Endothelial cell of umbilical vein (primary cell): Measurements from ENCODE around the gene CELF2. TPM values are rescaled to one million over a fixed set of nuclear protein-coding genes. Genes with fewer than 3 reads are reported as not detected.

Experiments used
- BruUV-seq: library from RNA; stranded (reverse); fragments of 400-500 nt; replicated peaks from 2 replicates; lab custom pipeline; 2021; lab: Mats Ljungman, UMichigan
- CTCF ChIA-PET: fragments of 300-600, 350-600 bp; sonication (Branson Sonifier 250); formaldehyde crosslinking; loops from one replicate; lab custom pipeline; 2021; ENCODE audit warnings: antibody characterized with exemption, inconsistent platforms; lab: Charles Lee
- POLR2A ChIA-PET: fragments of 300-600, 350-600 bp; sonication (Branson Sonifier 250); formaldehyde crosslinking; loops from one replicate; lab custom pipeline; 2021; ENCODE audit warnings: antibody characterized with exemption, inconsistent platforms; lab: Charles Lee
- DNase-seq: peaks from one replicate; pipeline ENCODE4 v3.0.0-alpha.2; 2011; ENCODE audit warnings: low read depth, low spot score
- FAIRE-seq: peaks from 2 replicates; lab custom pipeline; 2011; peaks lifted over from hg19 to GRCh38; lab: Jason Lieb, UNC
- H2AFZ ChIP-seq: 2 replicates; pipeline ENCODE4 v1.6.0; 2012; ENCODE audit warnings: low read depth, low read length, control low read depth, inconsistent platforms
- H3K27ac ChIP-seq: 2 replicates; pipeline ENCODE4 v1.5.1; 2011; ENCODE audit warnings: low read depth, mild to moderate bottlenecking, control low read depth, low read length, moderate library complexity; ENCODE audit not compliant: insufficient read depth
- H3K27me3 ChIP-seq, 2 experiments: 2 replicates each; pipeline versions ENCODE4 v1.6.0 to v1.6.1; 2011; ENCODE audit warnings: low read length in 2 of 2, mixed read lengths in 1 of 2; ENCODE audit not compliant: control insufficient read depth in 2 of 2, insufficient read depth in 2 of 2
- H3K36me3 ChIP-seq, 2 experiments: 2 replicates in 1 of 2; 3 replicates in 1 of 2; pipeline ENCODE4 v1.5.1; 2011; ENCODE audit warnings: low read length in 2 of 2, mild to moderate bottlenecking in 1 of 2, moderate library complexity in 1 of 2; ENCODE audit not compliant: control insufficient read depth in 2 of 2, insufficient read depth in 2 of 2; ENCODE audit errors: extremely low read depth in 1 of 2
- H3K4me1 ChIP-seq: 3 replicates; pipeline ENCODE4 v1.5.1; 2011; ENCODE audit warnings: mild to moderate bottlenecking, low read length; ENCODE audit not compliant: control insufficient read depth, insufficient read depth; ENCODE audit errors: extremely low read depth
- H3K4me2 ChIP-seq: 2 replicates; pipeline ENCODE4 v1.6.1; 2011; ENCODE audit warnings: low read length, control low read depth, mixed read lengths; ENCODE audit not compliant: insufficient read depth
- H3K4me3 ChIP-seq, 3 experiments: fragments of 200-600 bp in 1 of 3; sonication (generic), shearing (Covaris generic) in 1 of 3; replicated peaks in 1 of 3; 2 replicates each; pipeline ENCODE4 v1.5.1; 2011 to 2016; ENCODE audit warnings: control low read depth in 3 of 3, low read length in 3 of 3, mild to moderate bottlenecking in 2 of 3, inconsistent platforms in 1 of 3, low read depth in 1 of 3, moderate library complexity in 1 of 3; ENCODE audit not compliant: insufficient read depth in 1 of 3
- H3K79me2 ChIP-seq: 2 replicates; pipeline ENCODE4 v1.6.0; 2012; ENCODE audit warnings: low read length, inconsistent platforms; ENCODE audit not compliant: control insufficient read depth, insufficient read depth
- H3K9ac ChIP-seq: replicated peaks from 2 replicates; pipeline ENCODE3; 2011; ENCODE audit warnings: low read length, control low read depth; ENCODE audit not compliant: insufficient read depth; ENCODE audit errors: extremely low read depth
- H3K9me1 ChIP-seq: replicated peaks from 3 replicates; pipeline ENCODE4 v1.6.0; 2011; ENCODE audit warnings: mild to moderate bottlenecking, low read length; ENCODE audit not compliant: control insufficient read depth, insufficient read depth; ENCODE audit errors: extremely low read depth
- H3K9me3 ChIP-seq: replicated peaks from 2 replicates; pipeline ENCODE4 v1.5.1; 2012; ENCODE audit warnings: low read length, inconsistent platforms; ENCODE audit not compliant: control insufficient read depth, insufficient read depth
- H4K20me1 ChIP-seq: replicated peaks from 2 replicates; pipeline ENCODE3; 2011; ENCODE audit warnings: mild to moderate bottlenecking, low read length; ENCODE audit not compliant: control insufficient read depth, insufficient read depth; ENCODE audit errors: extremely low read depth
- EZH2 ChIP-seq: IDR thresholded peaks from 2 replicates; pipeline ENCODE4 v1.6.1; 2012; ENCODE audit warnings: borderline replicate concordance, low read depth, mild to moderate bottlenecking, moderate library complexity, low read length, inconsistent platforms; ENCODE audit not compliant: severe bottlenecking
- FOS ChIP-seq: IDR thresholded peaks from 2 replicates; pipeline ENCODE4 v1.6.1; 2011; ENCODE audit warnings: mild to moderate bottlenecking, low read length, moderate library complexity, borderline replicate concordance; ENCODE audit not compliant: insufficient read depth
- GATA2 ChIP-seq: IDR thresholded peaks from 2 replicates; pipeline ENCODE4 v1.7.0; 2011; ENCODE audit warnings: low read depth, mild to moderate bottlenecking, moderate library complexity, mixed read lengths, low read length; ENCODE audit not compliant: insufficient read length, insufficient read depth
- MAX ChIP-seq: IDR thresholded peaks from 2 replicates; pipeline ENCODE4 v1.6.1; 2011; ENCODE audit not compliant: insufficient read depth, insufficient read length
- MYC ChIP-seq: IDR thresholded peaks from one replicate; pipeline ENCODE4 v1.6.1; 2011; ENCODE audit warnings: mild to moderate bottlenecking, low read depth, low read length
- POLR2A ChIP-seq: IDR thresholded peaks from 2 replicates; pipeline ENCODE4 v1.6.1; 2012; ENCODE audit warnings: low read depth, mild to moderate bottlenecking, control low read depth, low read length
- POLR2AphosphoS5 ChIP-seq: IDR thresholded peaks from 2 replicates; pipeline ENCODE4 v1.6.1; 2012; ENCODE audit warnings: low read depth, mild to moderate bottlenecking, control low read depth, low read length, moderate library complexity; ENCODE audit not compliant: insufficient read depth
- dilution Hi-C: fragments of 300-500 bp; cut with MboI; formaldehyde crosslinking; loops from one replicate; pipeline ENCODE4 v1.15.0; 2019; ENCODE audit warnings: low sequenced_read_pairs; ENCODE audit not compliant: extremely low pct_ligation_motif_present
- intact Hi-C: fragments of 100-400 bp; cut with micrococcal nuclease; formaldehyde crosslinking; loops from one replicate; pipeline ENCODE4 v1.10.0; 2022
- polyA plus RNA-seq, 4 experiments: library from polyadenylated mRNA; depleted of rRNA in 3 of 4; stranded (reverse) in 3 of 4; unstranded in 1 of 4; fragments of >200 nt; gene quantifications; 2 replicates each; pipeline versions ENCODE4 v1.2.1 to v1.2.3, GENCODE V29; 2011 to 2012; ENCODE audit warnings: missing spikeins in 1 of 4
- total RNA-seq: library from RNA; stranded (reverse); gene quantifications from 2 replicates; pipeline ENCODE4 v1.2.3, GENCODE V29; 2021

CELF2 gene
- total and polyA plus RNA-seq, 2 donors (not counting 3 experiments of a cell fraction or from before 2014, with no cell fraction given) = 21.6 to 42.6 TPM

GRCh38 chr10:11150879-11151415 is 133.3 kb downstream of the CELF2 start:
- H3K79me2 ChIP-seq = no peaks in the 10 kb centered on the region
- no peaks in the 10 kb centered on the region for H3K27me3 ChIP-seq
- peaks cover 4% of the 10 kb centered on the region for H3K4me1 ChIP-seq
- POLR2A ChIA-PET = no interaction called here
- DNase-seq = no peak
- H3K9me3 ChIP-seq = no peaks in the 10 kb centered on the region
- no peak overlapping the region for H3K4me3 ChIP-seq
- TF ChIP-seq POLR2A (no peak), GATA2 (no peak), POLR2AphosphoS5 (no peak), EZH2 (no peak)
- BruUV-seq = no TSS peak
- no peaks in the 10 kb centered on the region for H4K20me1 ChIP-seq
- intact Hi-C loops = no loop called here
- FAIRE-seq = no peak
- H2AFZ ChIP-seq = no peak overlapping the region
- CTCF ChIA-PET = interaction anchor here (1.0 kb wide), 1 partner anchor 1808 kb away, joined by 3 read pairs; no protein-coding TSS in a partner anchor
- dilution Hi-C loops = no loop called here
- no peaks in the 10 kb centered on the region for H3K36me3 ChIP-seq
- no peak overlapping the region for H3K4me2 ChIP-seq
- H3K9ac ChIP-seq = no peak overlapping the region
- no peaks in the 10 kb centered on the region for H3K9me1 ChIP-seq
- H3K27ac ChIP-seq = no peak overlapping the region

- dilution Hi-C loops = no loop called here
- ChIA-PET POLR2A (no interaction called here), CTCF (interaction anchor here (1.2 to 1.6 kb wide), 2 partner anchors 13 to 65 kb away, joined by 4 read pairs; no protein-coding TSS in a partner anchor)
Measured at GRCh38 chr10:11152801-11153200, 135.1 kb downstream of the CELF2 start.

More at GRCh38 chr10:11152801-11153200, 135.1 kb downstream of the CELF2 start:
- no peak overlapping the region for H3K4me3 ChIP-seq
- no peaks in the 10 kb centered on the region for H3K36me3 ChIP-seq
- intact Hi-C loops = no loop called here
- no peaks in the 10 kb centered on the region for H4K20me1 ChIP-seq
- no peaks in the 10 kb centered on the region for H3K9me3 ChIP-seq
- peaks cover 3% of the 10 kb centered on the region for H3K4me1 ChIP-seq
- no peak overlapping the region for H3K4me2 ChIP-seq
- H3K27ac ChIP-seq = no peak overlapping the region
- H2AFZ ChIP-seq = no peak overlapping the region
- FAIRE-seq (no peak), DNase-seq (no peak)
- H3K9me1 ChIP-seq = no peaks in the 10 kb centered on the region
- no peaks in the 10 kb centered on the region for H3K27me3 ChIP-seq
- no TSS peak for BruUV-seq
- no peak overlapping the region for H3K9ac ChIP-seq
- no peaks in the 10 kb centered on the region for H3K79me2 ChIP-seq
- TF ChIP-seq MYC (no peak), FOS (no peak), MAX (no peak), GATA2 (no peak), POLR2AphosphoS5 (no peak)
